RPMI8226 (cell line): ENCODE data around the gene CFB.
A peak's percentile ranks its signal among the peaks of the same experiment; 100 is the strongest.
"Not testable (repeated sequence)": the region's sequence is repeated elsewhere in the genome, so short reads cannot be mapped to it uniquely, and the experiment has no call there.

Source experiments
- DNase-seq: peaks from one replicate; pipeline ENCODE4 v3.0.0-alpha.2; 2015

Gene CFB

DNA sequence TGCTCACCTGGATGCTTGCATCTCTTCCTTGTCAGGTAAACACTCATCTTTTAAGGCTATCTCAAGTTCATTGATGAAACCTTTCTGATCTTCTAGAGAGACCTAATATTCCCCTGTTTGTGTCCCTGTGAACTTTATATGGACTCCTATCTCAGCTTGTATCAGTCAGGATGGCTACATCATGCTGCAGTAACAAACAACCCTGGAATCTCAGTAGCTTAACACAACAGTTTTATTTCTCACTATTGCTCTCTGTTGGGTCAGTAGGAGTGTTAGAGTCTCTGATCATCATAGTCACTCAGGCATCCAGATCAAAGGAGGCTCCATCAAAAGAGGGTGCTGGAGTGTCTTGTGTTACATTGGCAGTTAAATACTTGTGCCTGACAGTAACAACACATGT lies 30.5 kb upstream of the CFB start:
- no peak for DNase-seq

DNA sequence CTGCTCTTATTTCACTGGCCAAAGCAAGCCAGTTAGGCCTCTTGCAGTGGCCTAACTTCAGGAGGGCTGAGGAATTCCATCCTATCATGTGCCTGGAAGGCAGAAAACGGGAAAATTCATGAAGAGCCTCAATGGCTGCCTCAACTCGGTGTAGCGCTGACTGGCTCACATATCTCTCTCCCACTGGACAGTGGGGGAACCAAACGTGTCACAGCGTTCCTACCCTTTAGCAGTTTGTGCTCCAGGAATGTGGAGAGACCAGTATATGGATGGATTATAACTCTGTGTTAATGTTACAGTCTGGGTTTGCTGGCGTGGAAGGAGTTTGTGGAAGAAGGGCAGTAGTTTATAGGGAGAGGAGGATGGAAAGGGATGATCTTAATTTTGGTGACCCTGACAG lies 30.1 kb upstream of the CFB start:
- no peak for DNase-seq

DNA sequence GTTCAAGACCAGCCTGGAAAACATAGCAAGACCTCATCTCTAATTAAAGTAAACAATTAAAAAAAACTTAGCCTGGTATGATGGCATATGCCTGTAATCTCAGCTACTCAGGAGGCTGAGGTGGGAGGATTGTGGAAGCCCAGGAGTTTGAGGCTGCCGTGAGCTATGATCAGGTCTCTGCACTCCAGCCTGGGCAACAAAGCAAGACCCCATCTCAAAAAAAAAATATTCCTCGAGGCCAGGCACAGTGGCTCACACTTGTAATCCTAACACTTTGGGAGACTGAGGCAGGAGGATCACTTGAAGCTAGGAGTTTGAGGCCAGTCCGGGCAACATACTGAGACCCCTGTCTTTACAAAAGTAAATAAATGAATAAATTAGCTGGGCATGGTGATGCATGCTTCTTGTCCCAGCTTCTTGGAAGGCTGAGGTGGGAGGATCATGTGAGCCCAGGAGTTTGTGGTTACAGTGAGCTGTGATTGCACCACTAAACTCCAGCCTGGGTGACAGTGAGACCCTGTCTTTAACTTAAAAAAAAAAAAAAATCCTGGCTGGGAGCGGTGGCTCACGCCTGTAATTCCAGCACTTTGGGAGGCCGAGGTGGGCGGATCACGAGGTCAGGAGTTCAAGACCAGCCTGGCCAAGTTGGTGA lies 27.7 kb upstream of the CFB start:
- no peak for DNase-seq

DNA sequence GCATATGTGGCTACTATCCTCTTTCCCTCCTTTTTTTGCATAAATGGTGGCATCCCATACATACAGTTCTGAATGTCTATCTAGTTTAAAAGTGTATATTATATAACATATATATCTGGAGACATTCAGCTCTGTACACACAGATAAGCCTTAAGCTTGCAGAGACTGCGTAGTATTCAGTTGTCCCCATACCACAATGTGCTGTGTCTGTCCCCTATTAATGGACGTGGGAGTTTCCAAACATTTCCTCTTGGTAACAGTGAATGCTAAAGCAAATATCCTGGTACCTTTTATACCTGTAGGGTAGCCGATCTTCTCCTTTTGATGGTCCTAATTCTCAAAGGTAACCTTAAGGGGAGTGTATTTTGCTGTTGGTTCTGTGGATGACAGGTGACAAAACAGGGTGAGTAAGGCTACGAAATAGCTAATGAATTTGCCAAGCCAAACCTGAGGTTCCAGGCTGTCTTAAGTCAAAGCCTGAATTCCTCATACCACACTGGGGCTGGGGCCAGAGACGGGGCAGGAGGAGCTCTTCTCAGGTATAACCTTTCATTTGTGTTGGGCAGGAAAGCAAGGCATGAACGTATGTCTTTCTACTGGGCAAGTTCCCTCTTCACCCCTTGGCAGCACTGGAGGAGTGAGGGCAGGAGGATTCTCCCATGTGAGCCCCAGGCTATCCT lies 26.1 kb upstream of the CFB start:
- no peak for DNase-seq

DNA sequence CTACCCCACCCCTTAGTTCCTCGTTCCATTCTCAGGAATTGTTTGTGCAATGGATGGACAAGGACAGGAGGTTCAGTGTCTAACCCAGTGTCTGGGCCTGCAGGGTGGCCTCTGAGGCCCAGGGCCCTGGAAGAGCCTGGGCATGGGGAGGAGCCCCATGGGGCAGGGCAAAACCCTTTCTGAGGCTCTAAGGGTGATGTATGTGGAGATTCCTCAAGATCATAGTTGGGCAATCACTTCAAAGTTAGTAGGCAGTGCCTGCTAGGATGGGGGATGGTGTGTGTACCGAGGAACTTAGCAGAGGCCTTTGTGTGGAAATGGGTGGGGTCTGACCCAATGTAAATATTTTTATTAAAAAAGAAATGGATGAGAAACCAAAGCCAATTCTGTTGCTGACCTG lies 25.1 kb upstream of the CFB start:
- no peak for DNase-seq

DNA sequence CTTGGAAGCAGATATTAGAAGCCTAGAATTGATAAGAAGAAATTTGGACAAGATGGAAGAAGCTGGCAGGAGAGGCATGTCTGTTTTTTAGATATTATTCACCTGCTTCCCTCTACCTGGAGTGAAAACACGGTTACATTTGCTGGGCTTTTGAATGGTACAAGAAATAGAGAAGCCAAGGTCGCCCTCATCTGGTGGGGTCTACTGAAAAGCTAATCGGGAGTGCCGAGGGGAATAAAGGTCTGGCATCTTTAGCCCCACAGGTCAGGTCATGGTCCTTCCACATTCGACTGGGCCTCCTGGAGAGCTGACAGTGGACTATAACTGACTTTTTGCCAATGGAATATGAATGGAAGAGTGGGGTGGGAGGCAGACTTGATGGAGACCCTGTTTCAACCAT lies 23.0 kb upstream of the CFB start:
- peak; percentile 57 for DNase-seq

DNA sequence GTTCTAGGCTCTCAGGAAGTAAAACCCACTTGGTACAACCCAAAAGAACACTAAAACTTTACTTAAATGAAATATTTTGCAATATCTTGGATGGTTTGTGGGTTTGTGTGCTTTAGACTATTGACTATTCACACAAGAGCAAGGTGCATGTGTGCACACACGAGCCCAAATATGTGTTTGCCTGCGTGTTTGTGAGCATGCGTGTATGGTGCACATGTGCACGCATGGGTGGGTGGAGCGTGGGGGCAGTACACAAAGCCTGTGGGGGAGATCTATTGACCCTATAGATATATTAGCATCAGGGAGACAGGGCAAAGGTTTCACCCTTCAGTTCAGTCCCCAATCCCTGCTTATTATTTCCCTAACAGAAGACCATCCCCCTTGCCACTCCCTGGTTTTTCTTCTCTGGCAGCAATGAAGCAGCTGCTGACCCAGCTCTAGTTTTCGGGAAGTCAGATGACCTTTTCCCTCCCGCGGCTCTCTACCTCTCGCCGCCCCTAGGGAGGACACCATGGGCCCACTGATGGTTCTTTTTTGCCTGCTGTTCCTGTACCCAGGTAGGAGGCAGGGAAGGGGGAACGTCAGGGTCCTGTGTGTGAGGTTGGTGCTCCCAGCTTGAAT lies 18.5 kb upstream of the CFB start, which contains the start of gene C2:
C2 (plus strand) TSS at position 476 of the 621 bp plus-strand sequence; CDS start at position 512, 36 bp downstream.
- no peak for DNase-seq

DNA sequence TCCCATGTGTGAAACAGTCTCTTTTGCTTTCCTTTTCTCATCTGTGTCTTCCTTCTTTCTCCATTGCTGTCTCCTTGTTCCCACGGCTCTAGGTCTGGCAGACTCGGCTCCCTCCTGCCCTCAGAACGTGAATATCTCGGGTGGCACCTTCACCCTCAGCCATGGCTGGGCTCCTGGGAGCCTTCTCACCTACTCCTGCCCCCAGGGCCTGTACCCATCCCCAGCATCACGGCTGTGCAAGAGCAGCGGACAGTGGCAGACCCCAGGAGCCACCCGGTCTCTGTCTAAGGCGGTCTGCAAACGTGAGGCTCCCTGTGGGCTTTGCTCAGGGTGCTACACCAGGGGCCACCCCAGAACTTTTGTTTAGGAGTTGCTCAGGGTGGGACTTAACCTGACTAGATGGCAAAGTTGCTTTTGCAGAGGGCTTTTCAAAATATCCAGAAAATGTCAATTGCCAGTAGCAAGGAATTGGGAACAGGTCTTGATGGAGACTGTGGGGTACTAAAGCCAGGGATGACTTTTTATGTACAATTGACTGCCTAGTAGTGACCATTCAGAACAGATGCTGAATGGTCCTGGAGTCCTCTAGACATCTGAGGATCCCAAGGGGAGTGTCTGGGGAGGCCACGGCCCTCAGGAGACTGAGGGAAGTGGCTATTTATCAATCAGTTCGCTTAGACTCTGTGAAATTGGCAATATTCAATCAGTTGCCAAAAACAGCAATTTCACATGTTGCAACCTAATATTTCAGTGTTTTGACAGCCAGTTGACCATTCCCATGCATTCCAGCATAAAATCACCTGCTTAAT lies 17.8 kb upstream of the CFB start:
- no peak for DNase-seq

DNA sequence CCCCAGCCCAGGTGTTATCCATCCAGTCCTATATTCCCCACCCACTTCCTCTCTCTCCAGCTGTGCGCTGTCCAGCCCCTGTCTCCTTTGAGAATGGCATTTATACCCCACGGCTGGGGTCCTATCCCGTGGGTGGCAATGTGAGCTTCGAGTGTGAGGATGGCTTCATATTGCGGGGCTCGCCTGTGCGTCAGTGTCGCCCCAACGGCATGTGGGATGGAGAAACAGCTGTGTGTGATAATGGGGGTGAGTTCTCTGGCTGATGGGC lies 17.3 kb upstream of the CFB start:
- DNase-seq, result no peak

DNA sequence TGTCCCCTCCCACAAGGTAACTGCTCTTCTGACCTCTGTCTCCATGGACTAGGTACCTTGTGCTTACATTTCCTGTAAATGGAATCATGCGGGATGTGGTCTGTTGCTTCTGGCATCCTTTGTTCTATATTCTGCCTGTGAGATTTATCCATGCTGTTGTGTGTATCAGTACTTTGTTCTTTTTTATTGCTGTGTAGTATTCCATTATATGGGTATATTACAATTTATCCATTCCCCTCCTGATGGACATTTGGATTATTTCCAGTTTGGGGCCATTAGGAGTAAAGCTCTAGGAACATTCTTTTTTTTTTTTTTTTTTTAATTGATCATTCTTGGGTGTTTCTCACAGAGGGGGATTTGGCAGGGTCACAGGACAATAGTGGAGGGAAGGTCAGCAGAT lies 14.9 kb upstream of the CFB start:
- no peak for DNase-seq

DNA sequence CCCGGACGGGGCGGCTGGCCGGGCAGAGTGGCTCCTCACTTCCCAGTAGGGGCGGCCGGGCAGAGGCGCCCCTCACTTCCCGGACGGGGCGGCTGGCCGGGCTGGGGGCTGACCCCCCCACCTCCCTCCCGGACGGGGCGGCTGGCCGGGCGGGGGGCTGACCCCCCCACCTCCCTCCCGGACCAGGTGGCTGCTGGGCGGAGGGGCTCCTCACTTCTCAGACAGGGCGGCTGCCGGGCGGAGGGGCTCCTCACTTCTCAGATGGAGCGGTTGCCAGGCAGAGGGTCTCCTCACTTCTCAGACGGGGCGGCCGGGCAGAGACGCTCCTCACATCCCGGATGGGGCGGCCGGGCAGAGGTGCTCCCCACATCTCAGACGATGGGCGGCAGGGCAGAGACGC lies 13.8 kb upstream of the CFB start:
- DNase-seq, result not testable (repeated sequence)

DNA sequence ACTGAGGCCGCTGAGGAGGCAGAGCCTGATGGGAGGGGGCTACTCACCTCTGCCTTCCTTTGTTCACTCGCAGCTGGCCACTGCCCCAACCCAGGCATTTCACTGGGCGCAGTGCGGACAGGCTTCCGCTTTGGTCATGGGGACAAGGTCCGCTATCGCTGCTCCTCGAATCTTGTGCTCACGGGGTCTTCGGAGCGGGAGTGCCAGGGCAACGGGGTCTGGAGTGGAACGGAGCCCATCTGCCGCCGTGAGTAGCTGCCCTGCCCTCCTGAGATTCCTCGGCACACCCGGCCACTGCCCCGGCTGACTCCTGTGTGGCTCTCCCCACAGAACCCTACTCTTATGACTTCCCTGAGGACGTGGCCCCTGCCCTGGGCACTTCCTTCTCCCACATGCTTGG lies 12.4 kb upstream of the CFB start:
- no peak for DNase-seq

DNA sequence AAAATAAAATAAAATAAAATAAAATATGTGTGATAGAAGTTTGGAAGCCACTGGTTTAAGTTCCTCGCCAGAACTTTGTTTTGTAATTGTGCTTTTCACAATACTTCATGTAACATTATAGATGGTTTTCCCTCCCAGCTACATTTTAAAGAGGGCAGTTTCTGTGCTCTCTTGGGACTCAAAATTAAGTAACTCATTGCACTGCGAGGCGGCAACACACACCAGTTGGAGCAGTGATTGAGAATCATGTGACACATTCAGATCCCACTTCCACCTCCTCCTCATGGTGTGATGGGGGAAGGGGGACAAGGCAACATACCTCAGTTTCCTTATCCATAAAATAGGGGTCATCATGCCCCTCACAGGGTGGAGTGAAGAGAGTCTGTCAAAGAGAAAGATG lies 10.9 kb upstream of the CFB start:
- DNase-seq, result no peak

DNA sequence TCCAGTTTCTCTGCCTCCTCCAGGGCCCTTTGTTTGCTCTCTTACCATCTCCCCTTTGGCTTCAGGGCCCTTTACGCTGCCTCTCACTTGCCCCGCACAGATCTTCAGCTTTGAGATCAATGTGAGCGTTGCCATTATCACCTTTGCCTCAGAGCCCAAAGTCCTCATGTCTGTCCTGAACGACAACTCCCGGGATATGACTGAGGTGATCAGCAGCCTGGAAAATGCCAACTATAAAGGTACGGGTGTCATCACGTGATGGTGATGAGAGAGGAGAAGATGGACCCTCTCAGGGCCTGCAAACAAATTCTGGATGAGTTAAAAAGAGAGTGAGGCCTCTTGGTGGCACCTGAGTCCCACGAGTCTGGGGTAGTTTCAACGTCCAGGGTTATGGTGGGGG lies 10.1 kb upstream of the CFB start:
- DNase-seq, result no peak

DNA sequence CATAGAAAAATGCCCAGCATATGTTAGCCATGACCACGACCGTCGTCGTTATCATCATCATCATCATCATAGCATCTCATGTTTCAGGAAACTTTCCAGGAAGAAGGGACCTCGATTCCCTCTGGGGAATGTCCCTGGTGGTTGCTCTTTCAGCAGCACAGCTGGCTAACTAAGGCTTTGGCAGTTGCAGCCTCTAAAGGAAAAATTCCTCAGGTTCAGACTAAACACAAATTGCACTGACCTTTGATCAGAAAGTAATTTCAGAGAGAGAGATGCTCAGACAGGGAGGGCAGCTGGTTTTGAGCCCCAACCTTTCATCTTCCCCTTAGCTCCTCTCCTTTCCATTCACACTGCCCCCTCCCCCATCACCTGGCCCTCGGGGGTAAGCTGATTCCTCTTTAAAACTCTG lies 5.6 kb upstream of the CFB start:
- DNase-seq, result no peak

DNA sequence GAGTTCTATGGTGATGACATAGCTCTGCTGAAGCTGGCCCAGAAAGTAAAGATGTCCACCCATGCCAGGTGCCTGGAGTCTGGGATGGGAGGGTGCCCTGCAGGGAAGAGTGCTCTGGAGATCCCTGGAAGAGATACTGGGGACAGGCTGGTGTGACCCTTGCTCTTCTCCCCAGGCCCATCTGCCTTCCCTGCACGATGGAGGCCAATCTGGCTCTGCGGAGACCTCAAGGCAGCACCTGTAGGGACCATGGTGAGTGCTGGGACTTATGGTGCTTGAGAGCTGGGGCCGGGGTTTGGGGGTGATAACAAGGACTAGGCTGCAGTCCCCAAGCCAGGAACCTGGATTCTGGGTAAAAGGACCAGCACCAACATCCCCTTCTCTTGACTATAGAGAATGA lies 2.2 kb upstream of the CFB start:
- no peak for DNase-seq

DNA sequence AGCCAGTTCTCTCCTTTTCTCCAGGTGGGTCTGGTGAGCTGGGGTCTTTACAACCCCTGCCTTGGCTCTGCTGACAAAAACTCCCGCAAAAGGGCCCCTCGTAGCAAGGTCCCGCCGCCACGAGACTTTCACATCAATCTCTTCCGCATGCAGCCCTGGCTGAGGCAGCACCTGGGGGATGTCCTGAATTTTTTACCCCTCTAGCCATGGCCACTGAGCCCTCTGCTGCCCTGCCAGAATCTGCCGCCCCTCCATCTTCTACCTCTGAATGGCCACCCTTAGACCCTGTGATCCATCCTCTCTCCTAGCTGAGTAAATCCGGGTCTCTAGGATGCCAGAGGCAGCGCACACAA lies 765 bp upstream of the CFB start:
- no peak for DNase-seq

DNA sequence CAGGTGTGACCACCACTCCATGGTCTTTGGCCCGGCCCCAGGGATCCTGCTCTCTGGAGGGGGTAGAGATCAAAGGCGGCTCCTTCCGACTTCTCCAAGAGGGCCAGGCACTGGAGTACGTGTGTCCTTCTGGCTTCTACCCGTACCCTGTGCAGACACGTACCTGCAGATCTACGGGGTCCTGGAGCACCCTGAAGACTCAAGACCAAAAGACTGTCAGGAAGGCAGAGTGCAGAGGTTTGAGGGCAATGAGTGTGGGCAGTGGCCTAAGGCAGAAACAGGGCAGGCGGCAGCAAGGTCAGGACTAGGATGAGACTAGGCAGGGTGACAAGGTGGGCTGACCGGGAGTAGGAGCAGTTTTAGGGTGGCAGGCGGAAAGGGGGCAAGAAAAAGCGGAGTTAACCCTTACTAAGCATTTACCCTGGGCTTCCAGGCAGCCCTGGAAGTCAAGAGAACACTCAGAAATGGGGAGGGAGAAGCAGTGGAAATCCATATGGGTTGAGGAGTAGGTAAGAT lies 533 bp downstream of the CFB start:
- DNase-seq, result no peak

DNA sequence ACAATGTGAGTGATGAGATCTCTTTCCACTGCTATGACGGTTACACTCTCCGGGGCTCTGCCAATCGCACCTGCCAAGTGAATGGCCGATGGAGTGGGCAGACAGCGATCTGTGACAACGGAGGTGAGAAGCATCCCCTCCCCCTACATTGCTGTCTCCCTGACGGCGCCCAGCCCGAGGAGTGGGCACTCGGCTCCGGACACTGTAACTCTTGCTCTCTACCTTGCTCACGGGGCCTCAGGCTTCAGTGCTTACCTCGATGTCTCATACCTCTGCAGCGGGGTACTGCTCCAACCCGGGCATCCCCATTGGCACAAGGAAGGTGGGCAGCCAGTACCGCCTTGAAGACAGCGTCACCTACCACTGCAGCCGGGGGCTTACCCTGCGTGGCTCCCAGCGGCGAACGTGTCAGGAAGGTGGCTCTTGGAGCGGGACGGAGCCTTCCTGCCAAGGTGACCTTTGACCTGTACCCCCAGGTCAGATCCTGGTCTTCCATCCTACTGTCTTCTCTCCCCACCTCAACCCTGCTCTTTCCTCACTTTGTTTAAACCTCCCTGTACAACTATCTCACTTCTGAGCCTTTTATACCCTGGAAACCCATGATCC lies 1.3 kb downstream of the CFB start:
- no peak for DNase-seq

DNA sequence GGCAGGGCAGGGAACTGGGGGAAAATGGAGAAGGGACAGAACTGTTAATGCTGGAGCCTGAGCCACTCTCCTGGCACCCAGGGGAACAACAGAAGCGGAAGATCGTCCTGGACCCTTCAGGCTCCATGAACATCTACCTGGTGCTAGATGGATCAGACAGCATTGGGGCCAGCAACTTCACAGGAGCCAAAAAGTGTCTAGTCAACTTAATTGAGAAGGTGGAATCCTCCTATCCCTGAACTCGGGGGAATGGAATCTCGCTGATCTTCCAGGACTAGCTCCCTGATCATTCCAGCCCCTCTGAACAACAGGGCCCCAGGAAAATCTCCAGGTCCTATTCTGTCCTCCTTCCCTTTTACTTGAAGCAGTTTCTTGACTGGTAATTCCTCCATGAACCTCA lies 2.0 kb downstream of the CFB start:
- DNase-seq, result no peak

DNA sequence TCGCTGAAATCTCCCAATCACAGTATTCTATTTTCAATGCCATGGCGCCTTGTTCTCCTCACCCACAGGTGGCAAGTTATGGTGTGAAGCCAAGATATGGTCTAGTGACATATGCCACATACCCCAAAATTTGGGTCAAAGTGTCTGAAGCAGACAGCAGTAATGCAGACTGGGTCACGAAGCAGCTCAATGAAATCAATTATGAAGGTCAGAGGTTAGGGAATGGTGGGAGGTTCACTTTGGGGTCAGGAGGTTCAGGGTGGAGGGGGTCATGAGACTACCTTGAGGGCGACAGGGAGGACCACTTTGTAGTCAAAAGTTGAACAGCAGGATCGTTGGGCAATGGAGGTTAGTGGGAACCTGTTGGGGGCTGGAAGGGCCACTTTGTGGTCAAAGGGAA lies 2.4 kb downstream of the CFB start:
- DNase-seq, result no peak

DNA sequence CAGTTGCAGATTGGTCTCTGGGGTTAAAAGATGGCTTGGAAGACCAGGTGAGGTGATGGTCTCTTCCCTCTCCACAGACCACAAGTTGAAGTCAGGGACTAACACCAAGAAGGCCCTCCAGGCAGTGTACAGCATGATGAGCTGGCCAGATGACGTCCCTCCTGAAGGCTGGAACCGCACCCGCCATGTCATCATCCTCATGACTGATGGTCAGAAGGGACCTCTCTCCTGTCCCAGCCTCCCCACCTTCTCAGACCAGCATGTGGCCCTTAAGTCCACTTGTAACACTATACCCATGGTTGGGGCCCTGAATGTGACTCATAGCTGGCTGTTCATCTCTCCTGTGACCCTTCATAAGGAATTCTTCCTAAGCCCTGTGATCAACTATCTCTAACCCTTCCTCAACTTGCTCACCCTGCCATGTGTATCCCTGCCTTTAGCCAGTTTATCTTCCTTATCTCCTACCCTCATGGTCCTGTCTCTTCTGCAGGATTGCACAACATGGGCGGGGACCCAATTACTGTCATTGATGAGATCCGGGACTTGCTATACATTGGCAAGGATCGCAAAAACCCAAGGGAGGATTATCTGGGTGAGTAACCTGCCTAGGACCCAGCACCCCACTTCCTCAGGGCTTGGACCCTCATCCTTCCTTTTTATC lies 3.0 kb downstream of the CFB start:
- no peak for DNase-seq
